ENCODE data around the gene TDRD9.
"Not testable (repeated sequence)": the region's sequence is repeated elsewhere in the genome, so short reads cannot be mapped to it uniquely, and the experiment has no call there.

TDRD9 gene, protein sequence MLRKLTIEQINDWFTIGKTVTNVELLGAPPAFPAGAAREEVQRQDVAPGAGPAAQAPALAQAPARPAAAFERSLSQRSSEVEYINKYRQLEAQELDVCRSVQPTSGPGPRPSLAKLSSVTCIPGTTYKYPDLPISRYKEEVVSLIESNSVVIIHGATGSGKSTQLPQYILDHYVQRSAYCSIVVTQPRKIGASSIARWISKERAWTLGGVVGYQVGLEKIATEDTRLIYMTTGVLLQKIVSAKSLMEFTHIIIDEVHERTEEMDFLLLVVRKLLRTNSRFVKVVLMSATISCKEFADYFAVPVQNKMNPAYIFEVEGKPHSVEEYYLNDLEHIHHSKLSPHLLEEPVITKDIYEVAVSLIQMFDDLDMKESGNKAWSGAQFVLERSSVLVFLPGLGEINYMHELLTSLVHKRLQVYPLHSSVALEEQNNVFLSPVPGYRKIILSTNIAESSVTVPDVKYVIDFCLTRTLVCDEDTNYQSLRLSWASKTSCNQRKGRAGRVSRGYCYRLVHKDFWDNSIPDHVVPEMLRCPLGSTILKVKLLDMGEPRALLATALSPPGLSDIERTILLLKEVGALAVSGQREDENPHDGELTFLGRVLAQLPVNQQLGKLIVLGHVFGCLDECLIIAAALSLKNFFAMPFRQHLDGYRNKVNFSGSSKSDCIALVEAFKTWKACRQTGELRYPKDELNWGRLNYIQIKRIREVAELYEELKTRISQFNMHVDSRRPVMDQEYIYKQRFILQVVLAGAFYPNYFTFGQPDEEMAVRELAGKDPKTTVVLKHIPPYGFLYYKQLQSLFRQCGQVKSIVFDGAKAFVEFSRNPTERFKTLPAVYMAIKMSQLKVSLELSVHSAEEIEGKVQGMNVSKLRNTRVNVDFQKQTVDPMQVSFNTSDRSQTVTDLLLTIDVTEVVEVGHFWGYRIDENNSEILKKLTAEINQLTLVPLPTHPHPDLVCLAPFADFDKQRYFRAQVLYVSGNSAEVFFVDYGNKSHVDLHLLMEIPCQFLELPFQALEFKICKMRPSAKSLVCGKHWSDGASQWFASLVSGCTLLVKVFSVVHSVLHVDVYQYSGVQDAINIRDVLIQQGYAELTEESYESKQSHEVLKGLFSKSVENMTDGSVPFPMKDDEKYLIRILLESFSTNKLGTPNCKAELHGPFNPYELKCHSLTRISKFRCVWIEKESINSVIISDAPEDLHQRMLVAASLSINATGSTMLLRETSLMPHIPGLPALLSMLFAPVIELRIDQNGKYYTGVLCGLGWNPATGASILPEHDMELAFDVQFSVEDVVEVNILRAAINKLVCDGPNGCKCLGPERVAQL (N-terminal part only)

DNA sequence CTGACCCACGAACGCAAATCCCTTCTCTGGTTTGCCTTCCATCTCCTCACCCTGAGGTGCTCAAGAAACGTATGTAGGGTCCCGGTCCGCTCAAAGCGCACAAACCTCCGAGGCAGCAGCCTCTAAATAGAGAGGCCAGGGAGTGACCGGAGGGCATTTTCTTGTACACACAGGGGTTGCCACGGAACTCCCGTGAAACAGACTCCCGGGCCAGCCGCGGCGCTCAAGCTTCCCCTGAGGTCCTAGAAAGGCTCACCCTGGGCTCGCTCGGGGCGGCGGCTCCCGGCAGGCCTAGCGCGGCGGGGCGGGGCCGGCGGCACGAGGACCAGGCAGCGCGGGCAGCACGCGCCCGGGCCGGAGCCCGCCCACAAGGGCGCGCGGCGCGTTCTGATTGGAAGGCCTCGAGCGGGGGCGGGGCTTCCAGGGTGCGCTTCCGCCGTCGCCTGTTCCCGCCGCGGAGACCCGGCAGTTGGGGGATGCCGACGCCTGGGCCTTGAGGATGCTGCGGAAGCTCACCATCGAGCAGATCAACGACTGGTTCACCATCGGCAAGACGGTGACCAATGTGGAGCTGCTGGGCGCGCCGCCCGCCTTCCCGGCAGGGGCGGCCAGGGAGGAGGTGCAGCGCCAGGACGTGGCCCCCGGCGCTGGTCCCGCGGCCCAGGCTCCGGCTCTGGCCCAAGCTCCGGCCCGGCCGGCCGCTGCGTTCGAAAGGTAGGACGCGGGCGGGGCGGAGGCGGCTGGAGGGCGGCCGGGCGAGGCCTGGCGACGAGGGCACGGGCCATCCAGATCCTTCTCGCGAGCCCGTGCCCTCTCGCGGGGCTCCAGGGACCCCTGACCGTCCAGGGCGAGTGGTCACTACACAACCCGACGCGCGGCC is at the start of gene TDRD9:
Gene TDRD9 (plus strand): TSS at position 446 of the 880 bp plus-strand sequence. CDS start 54 bp downstream, at position 500.
- no peak for DNase-seq

DNA sequence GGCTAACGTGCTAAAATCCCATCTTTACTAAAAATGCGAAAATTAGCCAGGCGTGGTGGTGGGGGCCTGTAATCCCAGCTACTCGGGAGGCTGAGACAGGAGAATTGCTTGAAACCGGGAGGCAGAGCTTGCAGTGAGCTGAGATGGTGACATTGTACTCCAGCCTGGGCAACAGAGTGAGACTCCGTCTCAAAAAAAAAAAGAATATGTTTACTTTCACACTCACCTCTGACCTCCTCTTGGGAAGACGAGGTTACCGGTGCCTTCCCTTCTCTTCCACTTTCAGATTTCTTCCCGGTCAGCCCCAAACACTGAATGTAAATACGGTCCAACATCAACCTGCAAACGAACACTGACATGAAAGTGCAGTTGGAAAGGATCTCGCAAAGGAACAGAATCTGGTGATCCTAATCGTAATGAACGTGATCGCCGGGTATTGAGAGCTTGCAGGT is 49.1 kb upstream of the TDRD9 start:
- no peak for DNase-seq

DNA sequence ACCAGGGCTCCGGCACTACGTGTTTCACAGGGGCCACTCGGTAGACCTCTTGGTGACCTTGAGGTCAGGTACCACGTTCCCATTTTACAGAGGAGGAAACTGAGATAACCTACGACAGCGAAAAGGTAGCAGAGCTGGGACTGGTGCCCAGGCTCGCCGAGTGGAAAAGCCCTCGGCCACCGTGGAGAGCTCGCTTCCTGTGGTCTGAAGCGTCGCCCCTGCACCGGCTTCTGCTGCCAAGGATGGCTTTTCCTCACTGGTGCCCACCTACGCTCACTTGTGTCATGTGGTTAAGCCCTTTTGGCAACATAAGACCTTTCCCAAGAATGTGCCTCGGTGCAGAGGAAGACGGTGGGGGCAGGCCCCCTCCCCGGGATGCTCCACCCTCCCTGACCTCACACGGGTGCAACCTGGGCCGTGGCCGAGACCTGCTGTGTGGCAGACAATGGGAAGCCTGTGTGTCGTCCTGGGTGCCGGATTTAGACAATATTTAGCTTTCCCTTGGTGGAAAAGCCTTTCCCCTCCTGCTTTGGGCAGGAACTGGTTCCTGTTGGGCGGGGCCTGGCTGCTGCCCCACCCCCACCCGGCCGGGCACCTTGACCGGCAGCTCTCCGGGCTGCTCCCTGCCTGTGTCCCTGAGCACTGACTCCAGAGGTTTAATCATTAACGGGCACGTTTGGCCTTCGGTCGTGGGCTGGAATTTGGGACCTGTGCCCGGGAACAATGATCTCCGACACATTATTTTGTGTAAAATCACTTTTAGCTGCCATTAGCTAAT is 48.5 kb upstream of the TDRD9 start:
- no peak for DNase-seq

DNA sequence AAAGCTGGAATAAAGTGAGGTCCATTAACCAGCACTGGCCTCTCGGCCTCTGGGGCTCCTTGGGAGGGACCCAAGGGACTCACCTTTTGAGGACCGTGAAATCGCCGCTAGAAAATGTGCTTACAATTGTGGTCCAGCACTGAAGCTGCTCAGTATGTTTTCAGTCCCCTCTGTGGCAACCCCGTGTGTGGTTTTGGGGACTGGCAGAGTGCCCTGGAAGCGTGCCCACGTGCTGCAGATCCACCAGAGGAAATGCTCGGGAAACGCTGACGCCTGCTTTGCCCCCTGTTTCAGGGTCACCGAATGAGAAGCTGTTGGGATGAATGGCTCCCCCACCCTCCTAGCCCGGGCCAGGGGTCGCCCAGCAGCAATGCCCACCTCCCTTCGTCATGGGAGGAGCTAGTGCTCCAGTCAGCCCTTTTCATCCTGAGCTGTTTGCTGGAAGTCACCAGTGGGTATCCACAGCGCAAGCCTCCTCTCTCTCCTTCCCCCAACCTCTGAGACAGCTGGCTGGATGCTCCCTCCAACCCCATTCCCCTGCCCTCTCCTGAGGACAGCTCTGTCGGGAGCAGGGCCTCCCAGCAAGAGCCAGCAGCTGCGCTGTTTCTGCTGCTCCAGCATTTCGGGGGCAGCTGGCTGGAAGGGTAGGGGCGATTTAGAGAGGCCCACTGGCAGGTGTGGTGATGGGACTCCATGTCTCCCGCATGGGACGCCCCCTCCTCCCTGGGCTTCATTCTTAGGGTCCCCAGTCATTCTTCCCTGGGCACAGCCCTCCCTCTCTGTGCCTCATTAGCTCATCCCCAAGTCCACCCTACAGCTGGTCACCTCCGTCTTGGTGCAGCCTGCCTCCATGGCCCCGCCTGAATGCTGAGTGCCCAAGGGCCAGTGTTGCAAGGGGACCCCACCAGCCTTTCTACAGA is 47.6 kb upstream of the TDRD9 start:
- no peak for DNase-seq

DNA sequence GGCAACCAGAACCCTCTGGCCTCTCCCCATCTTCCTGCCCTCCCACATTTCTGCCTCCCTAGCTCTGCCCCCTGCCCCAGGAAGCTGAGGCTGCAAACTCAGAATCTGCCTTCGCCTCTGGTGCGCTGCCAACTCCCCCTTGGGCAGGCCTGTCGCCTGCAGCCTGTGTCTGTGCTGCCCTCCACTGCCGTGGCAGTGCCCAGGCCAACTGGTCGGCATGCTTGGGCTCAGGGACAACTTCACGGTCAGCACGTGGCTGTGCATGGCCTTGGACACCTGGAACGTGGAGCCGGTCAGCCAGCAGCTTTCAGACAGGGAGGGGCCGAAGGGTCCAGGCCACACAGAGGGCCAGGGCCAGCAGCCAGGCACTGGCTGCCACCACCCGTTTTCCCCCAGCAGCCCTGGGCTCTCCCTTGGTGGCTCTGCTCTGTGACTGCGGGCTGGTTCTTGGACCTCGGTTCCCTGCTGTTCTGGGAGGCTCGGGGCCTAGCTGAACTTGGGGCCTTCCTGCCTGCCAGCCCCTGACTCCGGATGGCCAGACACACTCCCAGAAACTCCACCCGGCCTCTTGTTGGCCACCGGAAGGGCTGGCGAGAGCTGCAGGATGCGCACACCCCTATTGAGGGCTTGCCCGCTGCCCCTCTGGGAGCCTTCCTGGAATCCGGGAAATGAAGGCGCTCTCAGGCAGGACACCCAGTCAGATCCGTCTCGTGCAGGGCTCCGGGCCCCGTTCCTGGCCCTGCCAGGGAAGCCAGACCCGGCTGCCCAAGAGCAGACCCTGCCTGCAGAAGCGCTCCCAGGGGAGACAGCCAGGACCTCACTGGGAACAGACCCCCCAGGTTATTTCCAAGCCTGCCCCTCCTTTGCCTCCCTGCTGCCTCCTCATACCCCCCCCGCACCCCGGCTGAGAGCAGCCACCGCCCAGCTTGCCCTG is 46.7 kb upstream of the TDRD9 start:
- no peak for DNase-seq

DNA sequence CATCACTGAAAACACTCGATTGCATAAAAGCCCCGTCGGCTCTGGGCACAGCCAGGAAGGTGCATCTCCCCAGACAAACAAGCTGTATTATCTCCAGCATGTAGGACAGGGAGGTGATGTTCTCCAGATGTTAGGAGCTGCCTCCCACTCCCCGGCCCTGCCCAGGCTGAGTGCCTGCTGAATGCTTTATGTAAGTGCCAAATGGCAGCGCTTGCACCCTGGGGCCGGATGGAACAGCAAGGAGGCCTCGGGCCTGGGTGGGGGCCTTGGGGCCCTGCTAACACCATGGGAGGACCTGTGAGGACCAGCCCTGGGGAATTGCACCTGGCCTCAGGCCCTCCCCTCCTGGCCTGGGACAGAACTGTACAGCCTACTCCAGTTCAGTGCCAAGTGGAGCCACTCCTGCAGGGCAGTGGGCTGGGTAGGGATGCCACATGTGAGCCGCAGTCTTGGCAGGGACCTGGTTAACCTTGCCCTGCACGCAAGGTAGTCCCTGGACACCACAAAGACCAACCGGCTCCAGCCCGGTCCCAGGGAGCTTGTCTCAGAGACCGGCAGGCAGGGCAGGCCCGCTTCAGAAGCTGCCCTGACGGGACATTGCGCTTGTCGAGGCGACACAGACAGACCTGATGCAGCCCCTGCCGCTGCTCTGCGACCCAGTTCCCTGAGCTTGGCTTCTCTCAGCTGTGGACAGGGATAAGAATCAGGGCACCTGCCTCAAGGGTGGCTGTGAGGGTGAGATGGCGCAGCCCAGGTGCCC is 45.6 kb upstream of the TDRD9 start:
- DNase-seq = no peak

DNA sequence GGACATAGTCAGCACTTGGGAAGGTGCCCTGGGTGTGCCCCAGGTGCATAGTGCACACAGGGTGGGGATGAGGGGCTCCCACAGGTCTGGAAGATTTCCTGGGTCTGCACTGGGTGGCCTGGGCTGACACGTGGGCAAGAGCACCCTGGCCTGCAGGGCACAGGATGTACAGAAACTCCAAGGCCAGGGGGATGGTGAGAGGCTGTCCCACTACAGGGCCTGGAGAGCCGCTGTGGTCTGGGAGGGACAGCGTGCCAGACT is 45.1 kb upstream of the TDRD9 start:
- no peak for DNase-seq

DNA sequence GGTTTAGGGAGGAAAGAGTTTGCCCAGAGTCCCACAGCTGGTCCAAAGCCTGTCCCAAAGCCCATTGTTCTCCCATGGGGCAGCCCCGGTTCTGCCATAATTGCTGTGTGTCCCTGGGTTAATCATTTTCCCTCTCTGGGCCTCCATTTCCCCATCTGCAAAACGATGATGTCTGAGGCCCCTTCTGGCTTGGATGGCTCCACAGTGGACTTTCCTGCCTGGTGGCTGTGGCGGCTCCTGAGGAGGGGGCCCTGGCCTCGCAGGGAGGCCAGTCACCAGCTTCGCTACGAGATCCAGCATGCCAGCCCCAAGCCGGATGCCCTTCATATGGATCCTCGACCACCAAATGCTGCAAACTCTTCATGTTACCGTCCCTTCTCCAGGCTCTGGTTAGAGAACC is 43.4 kb upstream of the TDRD9 start:
- DNase-seq = no peak

DNA sequence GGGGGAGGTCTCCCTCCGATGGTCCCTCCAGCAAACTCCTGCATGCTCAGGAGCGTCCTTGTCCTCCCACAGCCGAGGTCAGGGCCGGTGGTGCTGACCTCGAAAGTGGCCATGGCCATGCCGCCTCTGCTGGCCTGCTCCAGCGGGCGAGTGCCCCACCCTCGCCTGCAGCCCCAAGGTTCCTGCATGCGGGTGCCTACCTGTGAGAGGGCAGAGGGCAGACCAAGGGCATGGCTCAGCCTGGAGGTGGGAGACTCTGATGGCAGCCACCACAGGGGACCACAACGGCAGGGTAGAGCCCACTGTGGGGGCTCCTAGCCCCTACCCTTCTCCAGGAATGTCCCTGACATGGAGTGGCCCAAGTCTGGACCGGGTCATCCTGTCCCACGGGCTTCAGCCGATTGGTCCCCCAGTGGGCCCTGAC is 42.7 kb upstream of the TDRD9 start:
- DNase-seq = no peak

DNA sequence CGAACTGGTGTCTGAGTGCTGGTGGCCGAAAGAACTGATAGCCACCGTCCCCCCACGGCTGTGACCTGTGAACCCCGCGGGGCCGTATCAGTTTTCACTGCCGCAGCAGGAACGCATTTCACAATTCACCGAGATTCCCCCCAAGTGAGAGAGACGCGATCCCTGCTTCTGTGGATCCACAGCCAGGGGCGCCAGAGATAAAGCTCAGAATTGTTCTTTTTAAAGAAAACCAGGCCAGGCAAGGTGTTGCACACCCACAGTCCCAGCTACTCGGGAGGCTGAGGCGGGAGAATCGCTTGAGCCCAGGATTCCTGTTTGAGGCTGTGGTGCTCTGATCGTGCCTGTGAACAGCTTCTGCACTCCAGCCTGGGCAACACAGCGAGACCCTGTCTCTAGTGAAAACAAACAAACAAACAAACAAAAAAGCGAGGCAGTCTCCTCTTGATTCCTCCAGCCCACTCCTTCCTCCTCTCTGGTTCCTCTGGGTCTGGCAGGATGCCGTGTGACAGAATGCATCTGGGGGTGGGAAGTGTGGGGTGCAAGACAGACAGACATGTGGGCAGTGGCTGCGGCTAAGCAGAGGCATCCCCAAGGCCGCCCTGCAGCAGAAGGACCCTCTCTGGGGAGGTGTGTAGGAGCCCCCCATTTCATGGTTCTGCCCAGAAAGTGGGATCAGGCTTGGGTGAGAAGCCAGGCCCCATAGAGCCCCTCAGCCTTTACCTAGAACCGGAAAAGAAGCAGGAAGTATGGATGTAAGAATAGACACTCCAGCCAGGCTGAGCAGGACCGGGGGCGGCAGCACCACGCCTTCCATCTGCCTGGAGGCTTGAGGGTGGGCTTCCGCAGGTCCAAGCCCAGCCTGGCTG is 41.7 kb upstream of the TDRD9 start:
- no peak for DNase-seq

DNA sequence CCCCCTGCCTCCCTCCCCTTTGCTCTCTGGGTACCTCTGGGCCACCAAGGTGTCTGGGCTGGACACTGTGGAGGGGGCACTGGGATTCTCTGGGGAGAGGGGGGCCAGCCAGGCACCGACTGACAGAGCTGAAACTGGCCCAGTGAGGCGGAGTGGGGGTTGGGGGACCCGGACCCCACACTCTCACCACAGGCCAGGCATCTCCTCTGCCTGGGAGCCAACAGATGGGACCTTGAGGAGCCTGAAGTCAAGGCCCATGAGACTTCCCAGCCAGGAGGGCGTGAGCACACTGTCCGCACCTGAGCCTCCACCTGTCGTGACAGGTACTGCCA is 41.1 kb upstream of the TDRD9 start:
- DNase-seq = no peak

DNA sequence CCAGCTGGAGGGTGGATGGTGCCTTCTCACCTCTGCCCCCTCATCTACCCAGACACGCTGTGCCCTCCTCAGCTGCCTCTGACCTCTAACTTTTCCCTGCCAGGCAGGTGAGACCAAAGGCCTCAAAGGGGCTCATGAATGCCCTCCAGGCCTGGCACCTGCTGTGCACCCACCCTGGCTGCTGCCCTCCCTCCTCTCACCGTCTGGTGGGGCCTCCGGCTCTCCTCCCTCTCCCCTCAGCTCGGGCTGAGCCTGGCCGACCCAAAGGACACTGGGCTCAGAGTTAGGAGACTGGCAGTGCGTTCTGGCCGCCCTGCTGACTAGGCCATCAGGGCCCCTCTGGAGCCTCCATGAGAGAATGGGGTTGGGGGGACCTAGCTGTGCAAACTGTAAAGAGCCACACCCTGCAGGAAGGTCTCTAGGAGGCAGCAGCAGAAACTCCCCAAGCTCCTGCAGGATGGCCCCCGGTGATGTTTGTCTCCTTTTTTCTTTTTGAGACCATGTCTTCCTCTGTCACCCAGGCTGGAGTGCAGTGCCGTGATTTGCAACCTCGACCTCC is 40.6 kb upstream of the TDRD9 start:
- no peak for DNase-seq

DNA sequence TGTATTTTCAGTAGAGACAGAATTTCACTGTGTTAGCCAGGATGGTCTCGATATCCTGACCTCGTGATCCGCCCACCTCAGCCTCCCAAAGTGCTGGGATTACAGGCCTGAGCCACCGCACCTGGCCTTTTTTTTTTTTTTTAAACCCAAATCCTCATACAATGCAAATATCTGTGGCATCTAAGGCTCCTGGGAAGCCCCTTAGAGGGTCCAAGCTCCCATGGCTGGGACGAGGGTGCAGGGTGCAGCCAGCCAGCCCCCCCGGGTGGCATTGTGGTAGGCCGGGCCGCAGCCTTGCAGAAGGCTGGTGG is 39.3 kb upstream of the TDRD9 start:
- DNase-seq = not testable (repeated sequence)

DNA sequence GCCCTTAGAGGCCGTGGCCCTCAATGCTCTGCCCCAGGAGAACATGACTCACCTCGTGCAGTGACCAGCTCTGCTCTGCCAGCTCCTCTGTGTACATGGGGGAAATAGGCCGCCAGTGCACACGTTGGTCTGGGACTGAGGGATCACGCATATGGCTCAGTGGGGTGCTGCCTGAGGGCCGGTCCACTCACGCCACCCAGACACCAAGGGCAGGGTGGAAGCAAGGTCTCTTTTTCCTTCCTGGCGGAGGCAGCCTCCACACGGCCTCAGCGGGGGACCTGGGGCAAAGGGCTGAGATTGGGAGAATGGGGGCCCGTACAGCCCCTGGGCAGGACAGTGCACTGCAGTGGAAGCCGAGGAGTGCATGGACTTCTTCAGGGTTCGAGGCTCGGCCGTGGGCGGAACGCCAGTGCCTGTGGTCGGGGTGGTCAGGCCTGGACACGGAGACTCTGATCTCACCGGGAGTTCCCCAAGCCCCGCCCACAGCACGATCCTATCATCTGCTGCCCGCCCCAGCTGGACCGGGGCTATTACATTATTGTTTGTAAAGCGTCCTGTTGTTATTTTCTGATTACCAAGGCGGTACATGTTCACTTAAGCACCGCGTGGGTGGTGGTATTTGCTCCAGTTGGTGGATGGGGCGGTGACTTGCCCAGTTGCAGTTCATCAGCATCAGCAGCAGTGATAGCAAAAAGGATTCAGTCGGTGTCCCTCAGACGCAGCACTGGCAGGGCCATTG is 38.8 kb upstream of the TDRD9 start:
- no peak for DNase-seq

DNA sequence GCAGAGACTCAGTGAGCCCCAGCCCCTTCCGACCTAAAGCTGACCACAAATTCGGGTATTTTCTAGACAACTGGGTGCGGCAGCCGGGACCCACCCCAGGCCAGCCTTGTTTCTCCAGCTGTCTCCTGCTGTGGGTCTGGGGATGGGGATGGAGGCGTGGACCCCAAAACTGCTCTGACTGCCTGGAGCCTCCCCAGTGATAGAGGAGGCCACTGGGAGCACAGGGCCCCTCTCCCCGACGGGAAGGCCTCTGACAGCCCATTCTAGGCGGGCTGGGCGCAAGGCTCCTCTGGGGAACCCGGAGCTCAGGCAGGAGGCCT is 38.2 kb upstream of the TDRD9 start:
- DNase-seq = no peak

DNA sequence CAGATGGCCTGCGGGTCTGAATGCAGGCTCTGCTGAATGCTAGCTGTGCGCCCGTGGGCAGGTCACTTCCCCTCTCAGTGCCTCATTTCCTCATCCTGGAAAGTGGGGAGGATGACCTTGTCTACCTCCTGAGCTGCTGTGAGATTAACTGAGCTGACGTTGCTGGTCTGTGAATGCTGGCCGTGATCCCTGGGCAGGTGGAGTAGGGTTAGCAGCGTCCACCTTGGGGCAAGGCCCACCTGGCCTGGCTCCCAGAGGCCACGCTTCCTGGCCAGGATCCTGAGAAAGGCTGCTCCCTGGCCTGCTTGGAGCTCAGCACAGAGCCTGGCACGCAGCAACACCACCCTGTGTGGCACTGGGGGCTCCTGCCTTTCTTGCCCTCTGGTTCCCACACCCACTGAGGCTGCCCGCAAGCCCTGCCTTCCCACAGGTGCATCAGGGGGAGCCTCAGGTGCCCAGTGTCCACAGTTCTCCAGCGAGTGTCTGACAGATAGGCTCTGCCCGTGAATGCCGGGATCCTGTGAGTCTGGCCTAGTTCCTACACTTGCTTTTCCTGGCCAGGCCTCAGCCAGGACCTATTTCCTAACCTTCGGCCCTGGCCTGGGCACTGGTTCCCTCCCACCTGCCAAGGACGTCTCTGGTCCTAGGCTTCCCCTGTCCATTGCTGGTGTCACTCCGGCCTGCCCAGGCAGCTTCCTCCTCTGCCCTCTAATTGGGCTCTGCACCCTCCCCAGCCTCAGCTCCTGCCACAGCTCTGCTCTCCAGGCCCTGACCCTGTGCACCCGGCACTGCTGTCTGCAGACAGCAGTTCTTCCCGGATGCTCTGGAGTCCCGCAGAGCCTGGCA is 37.2 kb upstream of the TDRD9 start:
- no peak for DNase-seq
